Loucy (cell line): ENCODE measurements around the gene CYTH4.

Experiments used
- H2AFZ ChIP-seq: fragments of 200-600 bp; sonication (generic); 2 replicates; pipeline ENCODE4 v1.6.0; 2016; ENCODE audit warnings: antibody characterized with exemption, mild to moderate bottlenecking, low read length, moderate library complexity
- H3F3A ChIP-seq: fragments of 200-600 bp; 2 replicates; pipeline ENCODE4 v1.6.0; 2016; ENCODE audit warnings: antibody characterized with exemption, low read depth, mild to moderate bottlenecking
- H3K27me3 ChIP-seq: fragments of 200-600 bp; sonication (generic); 2 replicates; pipeline ENCODE4 v1.6.1; 2014; ENCODE audit warnings: low read length, mild to moderate bottlenecking; ENCODE audit not compliant: insufficient read depth, poor library complexity, severe bottlenecking
- H3K36me3 ChIP-seq: fragments of 200-600 bp; sonication (generic); 2 replicates; pipeline ENCODE4 v1.6.1; 2016; ENCODE audit warnings: low read length; ENCODE audit not compliant: insufficient read depth
- H3K4me1 ChIP-seq: fragments of 200-600 bp; sonication (generic); 2 replicates; pipeline ENCODE4 v1.5.1; 2014; ENCODE audit warnings: low read length, mild to moderate bottlenecking; ENCODE audit not compliant: insufficient read depth, poor library complexity, severe bottlenecking
- H3K4me2 ChIP-seq: fragments of 200-600 bp; sonication (generic); 2 replicates; pipeline ENCODE4 v1.6.0; 2014; ENCODE audit warnings: antibody characterized with exemption, low read length, low read depth, mild to moderate bottlenecking; ENCODE audit not compliant: poor library complexity, severe bottlenecking
- H3K4me3 ChIP-seq: fragments of 200-600 bp; sonication (generic); 2 replicates; pipeline ENCODE4 v1.5.1; 2014; ENCODE audit warnings: low read length, mild to moderate bottlenecking, mixed read lengths; ENCODE audit not compliant: poor library complexity, severe bottlenecking
- H3K79me2 ChIP-seq: fragments of 200-600 bp; sonication (generic); 2 replicates; pipeline ENCODE4 v1.6.1; 2014; ENCODE audit warnings: low read length; ENCODE audit not compliant: insufficient read depth
- H3K9ac ChIP-seq: fragments of 200-600 bp; sonication (generic); 2 replicates; pipeline ENCODE4 v1.6.0; 2014; ENCODE audit warnings: mild to moderate bottlenecking, low read depth, low read length, moderate library complexity; ENCODE audit not compliant: poor library complexity, severe bottlenecking
- H3K9me2 ChIP-seq: fragments of 200-600 bp; sonication (generic); replicated peaks from 2 replicates; pipeline ENCODE4 v1.6.1; 2016; ENCODE audit warnings: low read depth, low read length, mixed read lengths
- H3K9me3 ChIP-seq: fragments of 200-600 bp; sonication (generic); 2 replicates; pipeline ENCODE4 v1.6.1; 2014; ENCODE audit warnings: mild to moderate bottlenecking, antibody characterized with exemption, low read length, low read depth; ENCODE audit not compliant: insufficient read depth
- H4K20me1 ChIP-seq: fragments of 200-600 bp; sonication (generic); 2 replicates; pipeline ENCODE4 v1.6.0; 2014; ENCODE audit warnings: antibody characterized with exemption, low read length, mild to moderate bottlenecking; ENCODE audit not compliant: insufficient read depth, poor library complexity, severe bottlenecking
- EZH2phosphoT487 ChIP-seq: fragments of 200-600 bp; IDR thresholded peaks from 2 replicates; pipeline ENCODE4 v1.6.1; 2018; ENCODE audit warnings: antibody characterized with exemption, mild to moderate bottlenecking, moderate library complexity, borderline replicate concordance
- TF ChIP-seq, protein P1 (sequence below): fragments of 200-600 bp; sonication (generic); conservative IDR thresholded peaks from 2 replicates; pipeline ENCODE4 v1.5.1; 2014; ENCODE audit warnings: mild to moderate bottlenecking, antibody characterized with exemption, low read length

Gene CYTH4

GRCh38 chr22:37343348-37343747 is 61.0 kb downstream of the CYTH4 start:
- Histone ChIP-seq H3K9ac (no peak overlapping the region), H4K20me1 (no peaks in the 10 kb centered on the region), H3K27me3 (no peaks in the 10 kb centered on the region), H3K4me1 (no peaks in the 10 kb centered on the region), H3K79me2 (no peaks in the 10 kb centered on the region), H3K4me3 (no peak overlapping the region), H2AFZ (no peak overlapping the region), H3K9me2 (no peaks in the 10 kb centered on the region), H3K36me3 (no peaks in the 10 kb centered on the region), H3K4me2 (no peak overlapping the region), H3K9me3 (no peaks in the 10 kb centered on the region), H3F3A (no peaks in the 10 kb centered on the region)
- no peak for TF ChIP-seq EZH2phosphoT487
- TF ChIP-seq, protein P1, sequence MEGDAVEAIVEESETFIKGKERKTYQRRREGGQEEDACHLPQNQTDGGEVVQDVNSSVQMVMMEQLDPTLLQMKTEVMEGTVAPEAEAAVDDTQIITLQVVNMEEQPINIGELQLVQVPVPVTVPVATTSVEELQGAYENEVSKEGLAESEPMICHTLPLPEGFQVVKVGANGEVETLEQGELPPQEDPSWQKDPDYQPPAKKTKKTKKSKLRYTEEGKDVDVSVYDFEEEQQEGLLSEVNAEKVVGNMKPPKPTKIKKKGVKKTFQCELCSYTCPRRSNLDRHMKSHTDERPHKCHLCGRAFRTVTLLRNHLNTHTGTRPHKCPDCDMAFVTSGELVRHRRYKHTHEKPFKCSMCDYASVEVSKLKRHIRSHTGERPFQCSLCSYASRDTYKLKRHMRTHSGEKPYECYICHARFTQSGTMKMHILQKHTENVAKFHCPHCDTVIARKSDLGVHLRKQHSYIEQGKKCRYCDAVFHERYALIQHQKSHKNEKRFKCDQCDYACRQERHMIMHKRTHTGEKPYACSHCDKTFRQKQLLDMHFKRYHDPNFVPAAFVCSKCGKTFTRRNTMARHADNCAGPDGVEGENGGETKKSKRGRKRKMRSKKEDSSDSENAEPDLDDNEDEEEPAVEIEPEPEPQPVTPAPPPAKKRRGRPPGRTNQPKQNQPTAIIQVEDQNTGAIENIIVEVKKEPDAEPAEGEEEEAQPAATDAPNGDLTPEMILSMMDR: no peak

DNA sequence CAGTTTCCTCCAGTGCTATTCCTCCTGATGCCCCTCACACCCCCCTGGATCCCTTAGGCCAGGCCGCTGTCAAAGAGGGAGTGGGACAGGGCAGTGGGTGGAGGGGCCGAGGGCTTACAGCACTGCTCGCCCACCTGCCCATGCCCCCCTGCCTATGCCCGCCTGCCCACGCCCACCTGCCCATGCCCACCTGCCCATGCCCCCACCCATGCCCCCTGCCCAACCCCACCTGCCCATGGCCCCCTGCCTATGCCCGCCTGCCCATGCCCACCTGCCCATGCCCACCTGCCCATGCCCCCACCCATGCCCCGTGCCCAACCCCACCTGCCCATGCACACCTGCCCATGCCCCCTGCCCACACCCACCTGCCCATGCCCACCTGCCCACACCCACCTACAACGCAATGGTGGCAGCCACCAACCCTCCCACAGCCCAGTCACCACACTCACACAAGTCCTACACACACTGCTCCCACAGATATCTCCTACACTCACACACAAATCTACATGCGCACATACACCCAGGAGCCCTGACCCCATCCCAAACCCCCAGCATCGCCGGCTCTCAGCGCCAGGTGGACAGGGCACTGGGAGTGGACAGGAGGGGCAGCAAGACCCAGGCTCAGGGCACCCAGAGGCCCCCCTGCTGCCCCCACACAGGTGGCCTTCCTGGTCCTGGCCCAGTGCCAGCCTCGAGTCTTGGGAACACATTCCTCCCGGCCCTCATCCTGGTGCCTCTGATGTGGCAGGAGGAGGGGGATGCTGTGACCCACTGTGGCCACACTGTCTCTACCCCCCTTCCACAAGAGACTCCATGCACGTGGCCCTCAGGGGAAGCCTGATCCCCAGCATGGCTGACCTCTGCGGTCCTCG is 61.8 kb downstream of the CYTH4 start:
- Histone ChIP-seq H4K20me1 (no peaks in the 10 kb centered on the region), H3K36me3 (no peaks in the 10 kb centered on the region), H3K4me2 (no peak overlapping the region), H3K79me2 (no peaks in the 10 kb centered on the region), H3K9me2 (no peaks in the 10 kb centered on the region), H3K9me3 (no peaks in the 10 kb centered on the region), H2AFZ (no peak overlapping the region), H3K27me3 (no peaks in the 10 kb centered on the region), H3F3A (no peaks in the 10 kb centered on the region), H3K4me1 (peaks cover 6% of the 10 kb centered on the region), H3K4me3 (no peak overlapping the region), H3K9ac (no peak overlapping the region)
- no peak for TF ChIP-seq EZH2phosphoT487
- TF ChIP-seq, protein P1: no peak

- H3K4me1 ChIP-seq: peaks cover 6% of the 10 kb centered on the region
- no peak for TF ChIP-seq EZH2phosphoT487
- TF ChIP-seq, protein P1: no peak
- no peaks in the 10 kb centered on the region for H3K79me2 ChIP-seq
- no peaks in the 10 kb centered on the region for H3K9me2 ChIP-seq
- H3K4me2 ChIP-seq: no peak overlapping the region
- H3K36me3 ChIP-seq: no peaks in the 10 kb centered on the region
- H3K9ac ChIP-seq: no peak overlapping the region
- no peak overlapping the region for H2AFZ ChIP-seq
- no peaks in the 10 kb centered on the region for H3F3A ChIP-seq
- H3K9me3 ChIP-seq: no peaks in the 10 kb centered on the region
- no peaks in the 10 kb centered on the region for H3K27me3 ChIP-seq
- H3K4me3 ChIP-seq: no peak overlapping the region
- H4K20me1 ChIP-seq: no peaks in the 10 kb centered on the region
These were observed 62.6 kb downstream of the CYTH4 start for GRCh38 chr22:37344735-37345449.
